ENCODE results near the gene CDC25A. TPM values are rescaled to one million over a fixed set of nuclear protein-coding genes. Genes with fewer than 3 reads are reported as not detected.

The CDC25A gene
- total RNA-seq, 4 donors from 2014 or later, result 0.33 to 2.1 (median 0.89) TPM

GRCh38 chr3:48215019-48215418 lies 26.8 kb upstream of the CDC25A start:
- no peak for TF ChIP-seq CTCF (IDR thresholded peaks at IDR 0.05; ENCODE audit: low read depth)

GRCh38 chr3:48214225-48214624 lies 26.0 kb upstream of the CDC25A start:
- TF ChIP-seq CTCF (IDR thresholded peaks at IDR 0.05; ENCODE audit: low read depth), result no peak

GRCh38 chr3:48209445-48209844 lies 21.2 kb upstream of the CDC25A start:
- no peak for TF ChIP-seq CTCF (IDR thresholded peaks at IDR 0.05; ENCODE audit: low read depth)

GRCh38 chr3:48208076-48208475 lies 19.9 kb upstream of the CDC25A start:
- TF ChIP-seq CTCF (IDR thresholded peaks at IDR 0.05; ENCODE audit: low read depth), result no peak

- TF ChIP-seq CTCF (IDR thresholded peaks at IDR 0.05; ENCODE audit: low read depth), result no peak
These were observed 14.4 kb upstream of the CDC25A start for GRCh38 chr3:48202632-48203031.

- no peak for TF ChIP-seq CTCF (IDR thresholded peaks at IDR 0.05; ENCODE audit: low read depth)
These were observed 10.9 kb upstream of the CDC25A start for GRCh38 chr3:48199117-48199516.

- TF ChIP-seq CTCF (IDR thresholded peaks at IDR 0.05; ENCODE audit: low read depth), result no peak
These were observed 8.4 kb upstream of the CDC25A start for GRCh38 chr3:48196611-48197010.

All from subcutaneous adipose tissue (tissue), 4 donors.